Neural progenitor cell (in vitro differentiated cells): ENCODE data around the gene IFFO2. TPM values are rescaled to one million over a fixed set of nuclear protein-coding genes. Genes with fewer than 3 reads are reported as not detected.

ENCODE experiments used
- DNase-seq: peaks from one replicate; pipeline ENCODE4 v3.0.0-alpha.2; 2016; ENCODE audit warnings: low spot score
- H2AFZ ChIP-seq: fragments of 200-600 bp; sonication (generic); replicated peaks from 2 replicates; pipeline ENCODE4 v1.6.1; 2016; ENCODE audit warnings: antibody characterized with exemption
- H3F3A ChIP-seq: fragments of 200-600 bp; sonication (generic); 2 replicates; pipeline ENCODE4 v1.6.1; 2016; ENCODE audit warnings: antibody characterized with exemption, low read depth
- H3K27ac ChIP-seq: fragments of 200-600 bp; sonication (generic); 2 replicates; pipeline ENCODE4 v1.5.1; 2016; ENCODE audit warnings: mild to moderate bottlenecking
- H3K27me3 ChIP-seq: fragments of 200-600 bp; sonication (generic); 2 replicates; pipeline ENCODE4 v1.6.1; 2016; ENCODE audit warnings: mild to moderate bottlenecking, moderate library complexity
- H3K36me3 ChIP-seq: fragments of 200-600 bp; sonication (generic); 2 replicates; pipeline ENCODE4 v1.5.1; 2016
- H3K4me1 ChIP-seq: fragments of 200-600 bp; sonication (generic); 2 replicates; pipeline ENCODE4 v1.6.1; 2016; ENCODE audit warnings: mixed run types
- H3K4me2 ChIP-seq: fragments of 200-600 bp; sonication (generic); 2 replicates; pipeline ENCODE4 v1.6.1; 2016
- H3K4me3 ChIP-seq: fragments of 200-600 bp; sonication (generic); 2 replicates; pipeline ENCODE4 v1.5.1; 2016
- H3K79me2 ChIP-seq: fragments of 200-600 bp; sonication (generic); 2 replicates; pipeline ENCODE4 v1.6.1; 2016; ENCODE audit warnings: low read depth
- H3K9ac ChIP-seq: fragments of 200-600 bp; sonication (generic); 2 replicates; pipeline ENCODE4 v1.6.1; 2016
- H3K9me3 ChIP-seq: fragments of 200-600 bp; sonication (generic); 2 replicates; pipeline ENCODE4 v1.5.1; 2016; ENCODE audit warnings: low read depth
- H4K20me1 ChIP-seq: fragments of 200-600 bp; sonication (generic); 2 replicates; pipeline ENCODE4 v1.6.1; 2016; ENCODE audit warnings: low read depth
- H3K27ac Mint-ChIP-seq: 3 replicates; pipeline ENCODE4 v1.8.0; 2021; ENCODE audit warnings: mixed read lengths
- H3K27me3 Mint-ChIP-seq: 2 replicates; pipeline ENCODE4 v1.8.0; 2022; ENCODE audit warnings: low read depth, mild to moderate bottlenecking, inconsistent platforms, moderate library complexity, mixed read lengths; ENCODE audit not compliant: insufficient read depth
- H3K36me3 Mint-ChIP-seq: 3 replicates; pipeline ENCODE4 v1.8.0; 2021; ENCODE audit warnings: mixed read lengths
- H3K4me1 Mint-ChIP-seq: 3 replicates; pipeline ENCODE4 v1.8.0; 2021; ENCODE audit warnings: mixed read lengths
- H3K4me3 Mint-ChIP-seq: 3 replicates; pipeline ENCODE4 v1.8.0; 2021; ENCODE audit warnings: mild to moderate bottlenecking, moderate library complexity, mixed read lengths
- H3K9me3 Mint-ChIP-seq: 3 replicates; pipeline ENCODE4 v1.8.0; 2020; ENCODE audit warnings: mixed read lengths
- EZH2 ChIP-seq: fragments of 200-600 bp; sonication (generic); IDR thresholded peaks from 2 replicates; pipeline ENCODE4 v1.6.1; 2017; ENCODE audit warnings: antibody characterized with exemption, mild to moderate bottlenecking, moderate library complexity
- EZH2phosphoT487 ChIP-seq: fragments of 200-600 bp; sonication (generic); IDR thresholded peaks from 2 replicates; pipeline ENCODE4 v1.6.1; 2017; ENCODE audit warnings: antibody characterized with exemption
- total RNA-seq: library from RNA; depleted of rRNA; stranded (reverse); fragments of >200 nt; gene quantifications from 2 replicates; pipeline ENCODE4 v1.2.3, GENCODE V29; 2015; ENCODE audit warnings: low replicate concordance
- TF ChIP-seq, protein P1 (sequence below): fragments of 200-600 bp; sonication (generic); IDR thresholded peaks from 2 replicates; pipeline ENCODE4 v1.5.1; 2017; ENCODE audit warnings: antibody characterized with exemption, mild to moderate bottlenecking

IFFO2 gene
- total RNA-seq, 1 donor from 2014 or later = 0.65 TPM

DNA sequence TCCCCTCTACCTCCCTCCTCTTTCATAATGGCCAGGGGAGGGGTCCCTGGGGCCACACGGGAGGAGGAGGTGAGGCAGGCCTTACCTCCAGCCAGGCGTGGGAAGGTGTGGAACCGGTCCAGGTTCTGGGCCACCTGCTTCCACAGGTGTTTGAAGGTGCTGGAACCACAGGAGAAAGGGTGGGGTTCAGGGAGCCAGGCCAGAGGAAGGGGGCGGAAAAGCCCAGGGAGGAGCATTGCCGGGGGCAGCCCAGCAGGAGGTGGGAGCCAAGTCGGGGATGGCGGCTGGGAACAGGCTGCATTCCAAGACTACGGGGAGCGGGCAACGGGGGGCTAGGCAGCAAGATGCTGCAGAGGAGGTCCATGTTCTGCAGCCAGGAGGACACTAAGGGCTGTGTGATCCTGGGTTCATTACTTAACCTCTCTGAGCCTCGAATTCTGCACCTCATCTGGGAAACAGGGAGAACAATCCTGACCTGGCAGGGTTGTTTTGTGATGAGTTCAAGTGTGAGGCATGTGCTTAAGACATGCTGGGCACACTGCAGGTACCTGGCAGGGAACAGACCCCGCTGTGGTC, 77.2 kb downstream of the IFFO2 start:
- H3K36me3 ChIP-seq = no peaks in the 10 kb centered on the region
- H3K27ac ChIP-seq = no peak overlapping the region
- H3K27me3 ChIP-seq = no peaks in the 10 kb centered on the region
- H3K36me3 Mint-ChIP-seq = no peaks in the 10 kb centered on the region
- H3K4me3 ChIP-seq = no peak overlapping the region
- no peak overlapping the region for H3K4me3 Mint-ChIP-seq
- peaks cover 3% of the 10 kb centered on the region for H3K4me1 ChIP-seq
- no peak for TF ChIP-seq EZH2
- TF ChIP-seq, protein P1, sequence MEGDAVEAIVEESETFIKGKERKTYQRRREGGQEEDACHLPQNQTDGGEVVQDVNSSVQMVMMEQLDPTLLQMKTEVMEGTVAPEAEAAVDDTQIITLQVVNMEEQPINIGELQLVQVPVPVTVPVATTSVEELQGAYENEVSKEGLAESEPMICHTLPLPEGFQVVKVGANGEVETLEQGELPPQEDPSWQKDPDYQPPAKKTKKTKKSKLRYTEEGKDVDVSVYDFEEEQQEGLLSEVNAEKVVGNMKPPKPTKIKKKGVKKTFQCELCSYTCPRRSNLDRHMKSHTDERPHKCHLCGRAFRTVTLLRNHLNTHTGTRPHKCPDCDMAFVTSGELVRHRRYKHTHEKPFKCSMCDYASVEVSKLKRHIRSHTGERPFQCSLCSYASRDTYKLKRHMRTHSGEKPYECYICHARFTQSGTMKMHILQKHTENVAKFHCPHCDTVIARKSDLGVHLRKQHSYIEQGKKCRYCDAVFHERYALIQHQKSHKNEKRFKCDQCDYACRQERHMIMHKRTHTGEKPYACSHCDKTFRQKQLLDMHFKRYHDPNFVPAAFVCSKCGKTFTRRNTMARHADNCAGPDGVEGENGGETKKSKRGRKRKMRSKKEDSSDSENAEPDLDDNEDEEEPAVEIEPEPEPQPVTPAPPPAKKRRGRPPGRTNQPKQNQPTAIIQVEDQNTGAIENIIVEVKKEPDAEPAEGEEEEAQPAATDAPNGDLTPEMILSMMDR = no peak
- TF ChIP-seq EZH2phosphoT487 = no peak
- H3K79me2 ChIP-seq = no peaks in the 10 kb centered on the region
- peaks cover 2% of the 10 kb centered on the region for H3K27me3 Mint-ChIP-seq
- H3K9ac ChIP-seq = no peak overlapping the region
- no peaks in the 10 kb centered on the region for H3K9me3 Mint-ChIP-seq
- no peak overlapping the region for H3K4me2 ChIP-seq
- DNase-seq = no peak
- H3K9me3 ChIP-seq = no peaks in the 10 kb centered on the region
- no peak overlapping the region for H3K27ac Mint-ChIP-seq
- no peak overlapping the region for H2AFZ ChIP-seq
- peaks cover 3% of the 10 kb centered on the region for H4K20me1 ChIP-seq
- no peaks in the 10 kb centered on the region for H3F3A ChIP-seq
- H3K4me1 Mint-ChIP-seq = no peaks in the 10 kb centered on the region

GRCh38 chr1:18878538-18879214, 77.8 kb downstream of the IFFO2 start:
- TF ChIP-seq EZH2phosphoT487 (no peak), EZH2 (no peak)
- TF ChIP-seq, protein P1 = no peak
- H3K4me1 Mint-ChIP-seq = no peaks in the 10 kb centered on the region
- H3K4me3 Mint-ChIP-seq = no peak overlapping the region
- Histone ChIP-seq H3K79me2 (no peaks in the 10 kb centered on the region), H3F3A (no peaks in the 10 kb centered on the region), H3K9ac (no peak overlapping the region), H3K27me3 (no peaks in the 10 kb centered on the region), H3K9me3 (no peaks in the 10 kb centered on the region), H3K4me2 (no peak overlapping the region), H3K36me3 (no peaks in the 10 kb centered on the region), H3K4me3 (no peak overlapping the region), H4K20me1 (peaks cover 3% of the 10 kb centered on the region), H3K27ac (no peak overlapping the region), H2AFZ (no peak overlapping the region), H3K4me1 (peaks cover 3% of the 10 kb centered on the region)
- peaks cover 2% of the 10 kb centered on the region for H3K27me3 Mint-ChIP-seq
- H3K9me3 Mint-ChIP-seq = no peaks in the 10 kb centered on the region
- no peak overlapping the region for H3K27ac Mint-ChIP-seq
- DNase-seq = no peak
- no peaks in the 10 kb centered on the region for H3K36me3 Mint-ChIP-seq

DNA sequence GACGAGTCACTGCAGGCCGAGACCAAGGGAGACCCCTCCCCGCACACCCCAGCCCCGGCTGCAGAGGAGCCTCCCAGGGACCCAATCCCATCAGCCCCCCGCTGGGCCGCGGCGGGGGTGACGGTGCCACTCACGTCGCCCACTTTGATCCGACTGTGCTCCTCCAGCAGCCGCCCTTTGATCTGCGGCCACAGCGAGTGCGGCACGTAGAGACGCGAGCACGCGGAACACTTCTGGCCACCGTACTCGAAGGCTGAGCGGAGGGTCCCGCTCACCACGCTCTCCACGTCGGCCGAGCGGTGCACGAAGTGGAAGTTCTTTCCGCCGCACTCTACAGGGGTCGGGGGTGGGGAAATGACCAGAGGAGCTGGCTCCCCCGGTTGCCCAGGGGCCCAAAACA, 79.2 kb downstream of the IFFO2 start:
- Histone ChIP-seq H3K9me3 (no peaks in the 10 kb centered on the region), H3K4me2 (no peak overlapping the region), H3K27ac (no peak overlapping the region), H3K4me1 (peaks cover 3% of the 10 kb centered on the region), H3K27me3 (no peaks in the 10 kb centered on the region), H3K4me3 (no peak overlapping the region), H3K79me2 (no peaks in the 10 kb centered on the region), H3K9ac (no peak overlapping the region), H2AFZ (no peak overlapping the region), H4K20me1 (peaks cover 3% of the 10 kb centered on the region), H3K36me3 (no peaks in the 10 kb centered on the region), H3F3A (no peaks in the 10 kb centered on the region)
- H3K36me3 Mint-ChIP-seq = no peaks in the 10 kb centered on the region
- DNase-seq = no peak
- TF ChIP-seq EZH2phosphoT487 = no peak
- TF ChIP-seq, protein P1 = no peak
- H3K27ac Mint-ChIP-seq = no peak overlapping the region
- no peaks in the 10 kb centered on the region for H3K4me1 Mint-ChIP-seq
- H3K27me3 Mint-ChIP-seq = peaks cover 2% of the 10 kb centered on the region
- no peak overlapping the region for H3K4me3 Mint-ChIP-seq
- no peaks in the 10 kb centered on the region for H3K9me3 Mint-ChIP-seq
